Stimulated activated CD4-positive, alpha-beta T cell treated with anti-CD3 and anti-CD28 coated beads, Interleukin-1b, Interleukin-23, amount 100 ng/mL, for 48 hours (primary cell): ENCODE data around the gene MAP3K10.

Experiments used
- DNase-seq: peaks from one replicate; pipeline ENCODE4 v3.0.0-alpha.2; 2020

MAP3K10 gene

DNA sequence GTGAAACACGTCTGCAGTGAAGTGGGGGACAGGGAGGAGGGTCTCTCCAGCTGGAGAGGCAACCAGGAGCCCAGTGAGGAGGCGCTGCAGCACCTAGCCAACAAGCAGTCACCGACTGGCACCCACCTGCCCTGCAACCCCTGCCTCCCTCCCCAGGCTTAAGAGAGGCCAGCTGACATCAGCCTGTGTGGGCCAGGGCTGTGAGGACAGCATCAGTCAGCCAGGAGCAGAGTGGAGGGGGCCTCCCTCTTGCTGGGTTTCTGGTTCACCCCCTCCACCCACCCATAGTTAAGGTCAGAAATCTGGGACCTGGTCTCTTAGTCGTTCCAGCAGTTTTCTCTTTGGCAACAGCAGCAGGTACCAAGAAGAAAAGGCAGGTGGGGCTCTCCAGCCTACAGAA, 60.8 kb downstream of the MAP3K10 start:
- DNase-seq, result no peak

- no peak for DNase-seq
Observed at GRCh38 chr19:40252395-40252794, 61.2 kb downstream of the MAP3K10 start.

DNA sequence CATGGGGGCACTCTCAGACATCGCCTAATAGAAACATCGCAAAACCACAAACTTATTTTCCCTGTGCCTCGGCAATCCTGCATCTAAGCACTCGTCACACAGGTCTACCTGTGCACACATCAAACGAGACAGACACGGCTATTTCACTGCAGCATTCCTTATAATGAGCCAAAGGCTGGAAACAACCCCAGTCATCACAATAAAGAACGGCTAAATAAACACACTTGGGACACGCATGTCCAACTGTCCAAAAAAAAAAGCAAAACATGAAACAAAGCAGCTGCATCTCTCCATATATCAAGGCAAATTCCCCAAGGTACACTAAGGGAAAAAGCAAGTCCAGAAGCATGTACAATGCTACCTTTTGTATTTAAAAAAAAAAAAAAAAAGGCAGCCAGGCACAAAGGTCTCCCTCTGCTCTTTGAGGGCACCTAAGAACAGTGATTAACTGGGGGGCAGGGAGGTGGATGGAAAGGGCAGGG, 62.4 kb downstream of the MAP3K10 start:
- DNase-seq, result no peak

GRCh38 chr19:40254714-40255418, 63.6 kb downstream of the MAP3K10 start:
- DNase-seq, result no peak

- DNase-seq, result no peak
Observed at GRCh38 chr19:40255619-40256166, 64.5 kb downstream of the MAP3K10 start.

GRCh38 chr19:40256512-40256911, 65.3 kb downstream of the MAP3K10 start:
- DNase-seq, result no peak

DNA sequence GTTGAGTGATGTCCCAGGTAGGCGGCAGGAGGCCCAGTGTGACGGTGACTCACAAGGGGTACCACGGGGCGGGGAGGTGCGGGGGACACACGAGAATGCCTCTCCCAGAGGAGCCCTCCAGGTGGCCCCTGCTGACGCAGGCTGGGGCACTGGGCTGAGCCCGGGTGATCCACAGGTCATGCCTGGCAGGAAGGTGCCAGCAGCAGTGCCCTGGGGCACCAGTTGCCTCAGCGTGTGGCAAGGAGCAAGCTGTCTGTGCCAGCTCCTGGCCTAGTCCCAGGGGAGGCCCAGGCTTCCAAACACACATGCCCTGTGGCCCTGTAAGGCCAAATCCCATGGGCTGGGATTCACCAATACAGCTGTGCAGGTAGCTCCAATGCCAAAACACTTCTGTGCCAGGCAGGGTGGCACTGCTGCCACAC, 65.9 kb downstream of the MAP3K10 start:
- DNase-seq, result no peak

GRCh38 chr19:40261631-40262030, 70.4 kb downstream of the MAP3K10 start:
- DNase-seq, result no peak

- DNase-seq, result no peak
Observed at GRCh38 chr19:40262422-40262821, 71.2 kb downstream of the MAP3K10 start.

DNA sequence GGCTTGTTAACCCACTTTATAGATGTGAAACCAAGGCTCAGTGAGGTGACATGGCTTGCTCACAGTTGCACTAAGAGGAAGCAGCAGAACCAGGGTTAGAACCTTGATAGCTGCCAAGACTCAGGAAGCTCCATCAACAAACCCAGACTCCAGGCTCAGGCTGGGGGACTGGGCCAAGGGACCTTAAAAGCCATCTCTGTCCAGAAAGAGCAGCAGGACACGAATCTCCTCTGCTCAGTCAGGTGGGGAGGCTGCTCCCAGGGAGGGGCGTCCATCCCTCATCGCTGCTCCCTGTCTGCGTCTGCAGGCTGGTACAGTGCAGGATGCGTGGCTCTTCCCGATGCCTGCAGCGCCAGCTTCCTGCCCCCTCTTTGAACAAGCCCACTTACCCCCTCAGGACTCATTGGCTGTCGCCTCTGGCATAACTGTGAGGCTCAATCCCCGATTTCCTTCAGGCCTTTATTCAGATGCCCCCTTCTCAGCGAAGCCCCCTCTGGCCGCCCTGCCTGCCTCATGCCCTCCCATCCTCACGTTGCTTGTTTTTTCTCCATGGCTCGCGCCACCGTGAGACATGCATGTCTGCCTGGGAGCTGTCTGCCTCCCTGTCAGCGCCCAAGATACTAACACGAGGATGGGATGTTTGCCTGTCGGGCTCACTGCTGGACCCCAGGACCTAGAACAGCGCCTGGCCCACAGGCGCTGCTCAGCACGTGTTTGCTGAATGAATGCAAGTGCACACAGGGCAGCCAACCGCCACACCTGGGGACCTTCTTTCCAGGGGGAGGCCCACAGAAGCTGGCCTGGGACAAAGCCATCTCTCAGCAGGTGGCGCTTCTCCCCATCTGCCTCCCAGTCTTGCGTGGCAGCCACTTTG, 72.5 kb downstream of the MAP3K10 start:
- no peak for DNase-seq

DNA sequence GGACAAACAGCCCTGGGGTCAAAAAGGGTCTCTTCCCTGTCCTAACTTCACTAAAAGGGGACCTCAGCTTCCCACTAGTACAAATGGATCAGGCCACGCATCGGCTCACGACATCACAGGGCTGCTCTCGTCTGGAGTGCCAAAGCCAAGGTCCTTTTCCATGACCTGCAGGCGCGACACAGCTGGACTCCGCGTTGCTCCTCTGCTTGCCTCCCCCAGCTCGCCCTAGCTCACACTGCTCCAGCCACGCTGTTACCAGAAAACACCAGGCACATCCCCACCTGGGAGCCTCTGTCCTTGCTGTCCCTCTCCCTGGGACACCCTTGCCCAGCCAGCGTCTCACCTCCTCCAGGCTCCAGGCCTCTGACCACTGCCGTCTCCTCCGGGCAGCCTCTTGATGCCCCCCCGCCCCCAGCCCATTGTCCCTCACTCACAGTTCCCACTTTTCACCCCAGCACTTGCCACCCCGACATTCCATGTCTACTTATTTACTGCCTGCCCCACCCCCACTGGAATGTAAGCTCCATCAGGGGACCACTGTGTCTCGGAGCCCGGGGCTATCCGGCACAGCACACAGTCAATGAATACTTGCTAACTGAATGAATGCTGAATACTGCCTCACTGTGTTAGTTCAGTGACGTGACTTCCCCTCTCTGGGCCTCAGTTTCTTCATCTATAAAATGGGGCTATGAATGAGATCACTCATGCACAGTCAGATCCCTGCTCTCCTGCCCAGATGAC, 73.3 kb downstream of the MAP3K10 start:
- no peak for DNase-seq
